ENCODE data around the gene ADCY5.

- no peak for TF ChIP-seq YY1 (IDR thresholded peaks at IDR 0.05; ENCODE audit: insufficient read depth, insufficient read length)
- TF ChIP-seq SUZ12 (IDR thresholded peaks at IDR 0.05; ENCODE audit: extremely low read depth, insufficient read depth, insufficient read length) = no peak
- no peak for TF ChIP-seq ZNF274 (IDR thresholded peaks at IDR 0.05; ENCODE audit: low read depth, low read length)
These were observed 143.7 kb downstream of the ADCY5 start for GRCh38 chr3:123305192-123305591.

Data from NT2/D1 (cell line).